ENCODE measurements around the gene SYT1. TPM values are rescaled to one million over a fixed set of nuclear protein-coding genes. Genes with fewer than 3 reads are reported as not detected.

SYT1 gene
- total RNA-seq, 1 experiment from 2014 or later, result 15.8 TPM

GRCh38 chr12:79486154-79486553 is 621.6 kb downstream of the SYT1 start:
- H3K36me3 Mint-ChIP-seq (ENCODE audit: insufficient read depth in 1 of 3, low read depth in 3 of 3), result peaks cover 0 to 2% (median 0%) of the 10 kb centered on the region in 3 experiments; a peak in 3 of 7 replicates
- H3K27ac ChIP-seq (ENCODE audit: insufficient read length, low read depth, low read length), result no peak overlapping the region
- H3K18ac ChIP-seq (ENCODE audit: insufficient read length, low read depth, low read length), result no peak overlapping the region
- H3K4me1 ChIP-seq (ENCODE audit: insufficient read depth, low read length), result peaks cover 2% of the 10 kb centered on the region; the same call in 1 of the 2 replicates
- no peaks in the 10 kb centered on the region for H3K27me3 ChIP-seq (ENCODE audit: insufficient read depth, low read length)
- H3K27ac Mint-ChIP-seq, result no peak overlapping the region
- H3K14ac ChIP-seq (ENCODE audit: insufficient read depth, low read length), result no peak overlapping the region
- no peak overlapping the region for H3T11ph ChIP-seq (ENCODE audit: low read length)
- H3K4me3 Mint-ChIP-seq, result no peak overlapping the region
- no peaks in the 10 kb centered on the region for H3K79me2 ChIP-seq (ENCODE audit: insufficient read depth, low read length)
- H3K56ac ChIP-seq (ENCODE audit: insufficient read length, low read depth, low read length), result no peak overlapping the region
- no peak overlapping the region for H3K4me2 ChIP-seq (ENCODE audit: insufficient read depth, insufficient read length, low read length)
- peaks cover 12% of the 10 kb centered on the region in 2 experiments for H3K4me1 Mint-ChIP-seq
- no peak overlapping the region for H4K5ac ChIP-seq (ENCODE audit: insufficient read length, low read depth, low read length)
- H2BK120ac ChIP-seq (ENCODE audit: low read depth, low read length, poor library complexity, severe bottlenecking), result no peak overlapping the region
- no peak overlapping the region for H3K23ac ChIP-seq (ENCODE audit: insufficient read length, low read depth, low read length)
- no peak for TF ChIP-seq CTCF (conservative IDR thresholded peaks at IDR 0.05)
- WGBS (ENCODE audit: extremely low coverage, insufficient read length, low lambda C conversion rate), result no CpG with 5 or more reads among the region's 3 CpGs
- H3K9ac ChIP-seq (ENCODE audit: extremely low read depth, insufficient read length, low read length), result no peak overlapping the region
- no peak overlapping the region for H2BK12ac ChIP-seq (ENCODE audit: insufficient read length, low read depth, low read length)
- no peak overlapping the region for H4K8ac ChIP-seq (replicated peaks; ENCODE audit: insufficient read length, low read depth, low read length)
- no peak overlapping the region for H3K4ac ChIP-seq (ENCODE audit: low read depth, low read length)
- H3K9me3 Mint-ChIP-seq, result no peaks in the 10 kb centered on the region
- H3K79me1 ChIP-seq (ENCODE audit: insufficient read depth, low read depth, low read length, poor library complexity, severe bottlenecking), result no peaks in the 10 kb centered on the region
- no peak overlapping the region for H2AK5ac ChIP-seq (ENCODE audit: insufficient read length, low read length)
- no peak overlapping the region for H2AFZ ChIP-seq (ENCODE audit: low read length)
- H2BK5ac ChIP-seq (ENCODE audit: insufficient read length, low read length), result no peak overlapping the region
- H2BK20ac ChIP-seq (ENCODE audit: low read depth, low read length, poor library complexity, severe bottlenecking), result no peak overlapping the region
- H2BK15ac ChIP-seq (ENCODE audit: low read depth, low read length), result no peak overlapping the region
- no peaks in the 10 kb centered on the region for H3K27me3 Mint-ChIP-seq (ENCODE audit: low read depth)
- H3K9me3 ChIP-seq (ENCODE audit: control insufficient read depth, low read depth, low read length), result no peaks in the 10 kb centered on the region
- H4K91ac ChIP-seq (ENCODE audit: insufficient read length, low read depth, low read length), result no peak overlapping the region
- H4K20me1 ChIP-seq (ENCODE audit: control insufficient read depth, insufficient read depth, insufficient read length), result no peaks in the 10 kb centered on the region
- H3K23me2 ChIP-seq (ENCODE audit: insufficient read length, low read depth, low read length, poor library complexity, severe bottlenecking), result no peaks in the 10 kb centered on the region
- no peak for DNase-seq

Data from H9 (cell line).